Left lung (tissue), 10 donors: Measurements from ENCODE around the gene CAPN11. TPM values are rescaled to one million over a fixed set of nuclear protein-coding genes. Genes with fewer than 3 reads are reported as not detected.

Source experiments
- ATAC-seq: fragments of 200-7000 bp; cut with Tn5 transposase; one replicate; pipeline ENCODE4 v1.9.1; 2020; ENCODE audit warnings: moderate library complexity
- DNase-seq, 4 donors: peaks; one replicate each; pipeline ENCODE4 v3.0.0-alpha.2; 2013 to 2020
- H3K27ac ChIP-seq, 2 donors: fragments of 200-600 bp; sonication (generic) in 1 of 2; one replicate each; pipeline versions ENCODE4 v1.5.0 to v1.8.0; 2020 to 2021
- H3K27me3 ChIP-seq, 2 donors: fragments of 200-600 bp; sonication (generic) in 1 of 2; one replicate each; pipeline versions ENCODE4 v1.5.0 to v1.8.0; 2020 to 2021
- H3K36me3 ChIP-seq, 2 donors: fragments of 200-600 bp; sonication (generic) in 1 of 2; one replicate each; pipeline versions ENCODE4 v1.5.0 to v1.8.0; 2020 to 2021
- H3K4me1 ChIP-seq, 2 donors: fragments of 200-600 bp; one replicate each; pipeline ENCODE4 v1.8.0; 2021
- H3K4me3 ChIP-seq, 2 donors: fragments of 200-600 bp; sonication (generic) in 1 of 2; one replicate each; pipeline versions ENCODE4 v1.5.0 to v1.8.0; 2020 to 2021; ENCODE audit warnings: mild to moderate bottlenecking in 1 of 2
- H3K9me3 ChIP-seq, 2 donors: fragments of 200-600 bp; sonication (generic) in 1 of 2; one replicate each; pipeline versions ENCODE4 v1.5.0 to v1.8.0; 2020 to 2021
- CTCF ChIP-seq, 2 donors: fragments of 200-600 bp; sonication (generic) in 1 of 2; IDR thresholded peaks; one replicate each; pipeline versions ENCODE4 v1.5.0 to v1.8.0; 2021; ENCODE audit warnings: antibody characterized with exemption in 2 of 2
- intact Hi-C, 2 donors: fragments of 100-400 bp; cut with DNase I; formaldehyde crosslinking; loops; one replicate each; pipeline versions ENCODE4 v1.11.2 to v1.14.2; 2022
- polyA plus RNA-seq, 6 donors: library from polyadenylated mRNA; unstranded; fragments of 120-200 nt; gene quantifications; one replicate each; pipeline ENCODE4 v1.2.1, GENCODE V29; 2013; ENCODE audit not compliant: insufficient read length in 6 of 6
- total RNA-seq, 2 donors: library from RNA; stranded (reverse); fragmentation: NEBNext Ultra II Directional; extraction: Animal tissue kit (Norgen Biotek cat#: 25700); gene quantifications; one replicate each; pipeline ENCODE4 v1.2.1, GENCODE V29; 2021
- donor health status: DM: no; HTN: yes; CAD: no.
- donor health status: DM: no; HTN: no; CAD: no.

The CAPN11 gene
- total and polyA plus RNA-seq, 8 donors: 0.10 to 0.29 (median 0.23) TPM; not detected in 1

DNA sequence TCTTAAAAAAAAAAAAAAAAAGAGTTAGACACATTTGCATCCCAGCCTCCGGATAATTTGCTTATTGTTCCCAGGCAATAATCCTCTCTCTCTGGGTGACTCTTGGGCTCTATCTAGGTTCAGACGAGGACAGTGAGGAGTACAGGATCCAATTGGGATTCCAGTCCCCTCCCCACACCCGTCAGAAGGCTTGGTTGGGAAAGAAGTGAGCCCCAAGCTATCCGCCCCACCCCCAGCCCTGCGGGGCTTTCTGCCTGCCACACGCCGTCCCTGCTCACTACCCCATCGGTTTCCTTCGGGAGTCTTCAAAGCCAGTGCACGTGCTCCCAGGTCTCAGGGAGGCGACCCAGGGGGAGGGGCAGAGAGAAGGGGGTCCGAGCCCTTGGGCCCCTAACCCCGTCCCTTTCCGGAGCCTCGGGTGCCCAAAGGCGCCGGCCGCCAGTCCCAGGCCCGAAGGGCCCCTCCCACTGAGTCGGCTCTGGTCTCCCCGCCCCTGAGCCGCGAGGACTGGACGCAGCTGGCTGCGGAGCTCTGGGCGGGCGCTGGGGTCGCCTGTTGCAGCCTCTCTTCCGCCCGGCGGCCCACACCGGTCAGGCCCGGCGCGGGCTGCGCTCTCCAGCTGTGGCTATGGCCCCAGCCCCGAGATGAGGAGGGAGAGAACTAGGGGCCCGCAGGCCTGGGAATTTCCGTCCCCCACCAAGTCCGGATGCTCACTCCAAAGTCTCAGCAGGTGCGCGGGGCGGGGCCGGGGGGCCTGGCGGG lies 60.6 kb downstream of the CAPN11 start:
- intact Hi-C loops: no loop called here
- Histone ChIP-seq H3K36me3 (no peaks in the 10 kb centered on the region), H3K27me3 (no peaks in the 10 kb centered on the region), H3K4me3 (peak overlapping the region; percentile 40 to 50), H3K9me3 (no peaks in the 10 kb centered on the region), H3K4me1 (peaks cover 36 to 65% of the 10 kb centered on the region in 2 donors), H3K27ac (peak overlapping the region; percentile 74 to 76)
- no peak for TF ChIP-seq CTCF (IDR thresholded peaks at IDR 0.05)
- ATAC-seq (peak; percentile 84), DNase-seq (peak; percentile 87 to 96 (median 92))

DNA sequence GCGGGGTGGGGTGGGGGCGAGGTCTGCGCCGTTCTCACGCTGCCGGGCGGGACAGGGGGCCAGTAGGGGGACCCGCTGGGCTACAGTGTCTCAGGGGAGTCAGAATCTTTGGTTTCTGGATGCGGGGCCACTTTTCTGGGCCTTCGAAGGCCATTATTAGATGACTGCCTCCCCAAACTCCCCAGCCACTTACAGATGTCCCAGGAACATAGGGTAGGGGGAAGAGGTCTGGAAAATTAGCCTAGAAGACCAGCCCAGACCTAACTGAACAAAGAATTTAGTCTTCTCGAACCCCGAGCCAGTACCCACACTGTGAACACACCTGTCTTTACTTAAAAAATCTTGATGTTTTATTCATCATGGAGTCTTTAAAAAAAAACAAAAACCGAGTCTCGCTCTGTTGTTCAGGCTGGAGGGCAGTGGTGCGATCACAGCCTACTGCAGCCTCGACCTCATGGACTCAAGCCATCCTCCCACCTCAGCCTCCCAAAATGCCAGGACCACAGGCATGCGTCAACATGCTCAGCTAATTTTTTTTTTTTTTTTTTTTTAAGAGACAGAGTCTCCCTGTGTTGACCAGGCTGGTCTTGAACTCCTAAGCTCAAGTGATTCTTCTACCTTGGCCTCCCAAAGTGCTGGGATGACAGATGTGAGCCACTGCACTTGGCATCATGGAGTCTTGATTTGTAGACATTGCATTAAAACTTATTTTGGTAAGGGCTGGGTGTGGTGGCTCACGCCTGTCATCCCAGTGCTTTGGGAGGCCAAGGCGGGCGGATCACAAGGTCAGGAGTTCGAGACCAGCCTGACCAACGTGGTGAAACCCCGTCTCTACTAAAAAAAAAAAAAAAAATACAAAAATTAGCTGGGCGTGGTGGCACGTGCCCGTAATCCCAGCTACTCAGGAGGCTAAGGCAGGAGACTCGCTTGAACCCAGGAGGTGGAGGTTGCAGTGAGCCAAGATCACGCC lies 61.5 kb downstream of the CAPN11 start:
- Histone ChIP-seq H3K4me1 (peaks cover 38 to 74% of the 10 kb centered on the region in 2 donors), H3K27ac (peak overlapping the region; percentile 74 to 76), H3K27me3 (no peaks in the 10 kb centered on the region), H3K36me3 (no peaks in the 10 kb centered on the region), H3K4me3 (peak overlapping the region; percentile 40 to 50), H3K9me3 (no peaks in the 10 kb centered on the region)
- ATAC-seq (no peak), DNase-seq (no peak)
- no peak for TF ChIP-seq CTCF (IDR thresholded peaks at IDR 0.05)
- intact Hi-C loops: no loop called here

GRCh38 chr6:44220913-44221290 lies 62.3 kb downstream of the CAPN11 start:
- TF ChIP-seq CTCF (IDR thresholded peaks at IDR 0.05): no peak
- no peaks in the 10 kb centered on the region for H3K36me3 ChIP-seq
- intact Hi-C loops: no loop called here
- DNase-seq (no peak), ATAC-seq (no peak)
- peak overlapping the region; percentile 51 to 69 for H3K27ac ChIP-seq
- no peaks in the 10 kb centered on the region for H3K27me3 ChIP-seq
- H3K9me3 ChIP-seq: no peaks in the 10 kb centered on the region
- peaks cover 38 to 75% of the 10 kb centered on the region in 2 donors for H3K4me1 ChIP-seq
- no peak overlapping the region for H3K4me3 ChIP-seq

DNA sequence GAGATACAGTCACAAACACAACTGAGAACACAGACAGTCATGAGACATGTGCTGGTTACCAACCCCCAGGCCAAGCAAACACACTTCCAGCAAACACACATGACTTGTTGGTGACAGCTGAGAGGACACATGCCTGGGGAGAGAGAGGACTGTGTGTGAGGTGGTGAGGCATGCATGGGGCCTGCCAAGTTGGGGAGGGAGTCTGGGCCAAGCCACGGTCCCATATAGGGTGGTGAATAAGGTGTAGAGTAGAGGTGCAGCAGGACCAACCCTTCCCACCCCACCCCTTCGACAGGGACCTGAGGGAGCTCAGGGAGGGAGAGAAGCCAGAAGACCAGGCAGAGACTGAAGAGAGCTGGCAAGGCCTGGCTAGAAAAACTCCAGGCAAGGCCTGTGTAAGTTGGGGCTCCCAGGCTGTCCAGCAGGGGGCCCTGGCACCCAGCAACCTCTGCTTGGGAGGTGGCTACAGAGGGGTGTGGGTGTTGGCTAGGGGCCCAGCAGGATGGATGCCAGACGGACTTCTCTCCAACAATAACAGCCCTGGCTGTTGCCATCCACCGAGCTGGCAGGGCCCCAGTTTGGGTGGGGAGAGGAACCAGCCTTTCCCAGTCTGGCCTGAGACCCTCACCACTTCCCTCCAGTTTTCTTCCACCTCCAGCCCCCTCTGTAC lies 62.8 kb downstream of the CAPN11 start:
- DNase-seq: peak in 3 of 4 donors; percentile 85 to 93 (median 89)
- Histone ChIP-seq H3K27ac (peak overlapping the region; percentile 51 to 69), H3K27me3 (no peaks in the 10 kb centered on the region), H3K4me3 (no peak overlapping the region), H3K36me3 (no peaks in the 10 kb centered on the region), H3K4me1 (peaks cover 38 to 80% of the 10 kb centered on the region in 2 donors), H3K9me3 (no peaks in the 10 kb centered on the region)
- peak; percentile 58 for ATAC-seq
- peak; percentile 66 to 83 for TF ChIP-seq CTCF (IDR thresholded peaks at IDR 0.05)
- intact Hi-C loops: no loop called here
